Thyroid gland (tissue), 4 donors: ENCODE data around the gene SCN1B.

Experiments
- CTCF ChIP-seq, 6 experiments: fragments of 200-600 bp in 3 of 6; fragments of 450-650 bp in 3 of 6; sonication (generic) in 3 of 6; IDR thresholded peaks; one replicate each; pipeline ENCODE4 v1.5.1; 2016 to 2019; ENCODE audit warnings: antibody characterized with exemption in 6 of 6, mild to moderate bottlenecking in 2 of 6, inconsistent platforms in 1 of 6, moderate library complexity in 1 of 6
- POLR2A ChIP-seq, 2 donors: fragments of 450-650 bp; IDR thresholded peaks; one replicate each; pipeline ENCODE4 v1.6.1; 2017; ENCODE audit warnings: antibody characterized with exemption in 2 of 2, mild to moderate bottlenecking in 2 of 2, moderate library complexity in 1 of 2

- peak; percentile 58 to 83 (median 63) for TF ChIP-seq CTCF (IDR thresholded peaks at IDR 0.05)
- TF ChIP-seq POLR2A (IDR thresholded peaks at IDR 0.05) = no peak
Measured at GRCh38 chr19:35066691-35067563, 36.7 kb downstream of the SCN1B start.
